Measurements from ENCODE around the gene CLEC4G. TPM values are rescaled to one million over a fixed set of nuclear protein-coding genes. Genes with fewer than 3 reads are reported as not detected.

The CLEC4G gene
- total and polyA plus RNA-seq, 2 donors, result 0.48 to 1.1 TPM

GRCh38 chr19:7703332-7703731 is 28.6 kb downstream of the CLEC4G start:
- H3K4me1 ChIP-seq (ENCODE audit: insufficient read depth), result no peaks in the 10 kb centered on the region
- no peak overlapping the region for H3K27ac ChIP-seq (ENCODE audit: low read depth)
- H3K4me3 ChIP-seq (ENCODE audit: low read depth, low read length), result no peak overlapping the region
- DNase-seq (ENCODE audit: extremely low spot score), result no peak
- H3K36me3 ChIP-seq (ENCODE audit: insufficient read depth), result no peaks in the 10 kb centered on the region
- 61% methylated on average over 8 of the region's 8 CpGs for WGBS

- 56% methylated on average over 20 of the region's 20 CpGs for WGBS
Observed at GRCh38 chr19:7701654-7702457, 30.1 kb downstream of the CLEC4G start, which contains the start of gene FCER2. Gene FCER2 (minus strand): TSS chr19:7702131. CDS start chr19:7699760, 2,371 bp downstream.

DNA sequence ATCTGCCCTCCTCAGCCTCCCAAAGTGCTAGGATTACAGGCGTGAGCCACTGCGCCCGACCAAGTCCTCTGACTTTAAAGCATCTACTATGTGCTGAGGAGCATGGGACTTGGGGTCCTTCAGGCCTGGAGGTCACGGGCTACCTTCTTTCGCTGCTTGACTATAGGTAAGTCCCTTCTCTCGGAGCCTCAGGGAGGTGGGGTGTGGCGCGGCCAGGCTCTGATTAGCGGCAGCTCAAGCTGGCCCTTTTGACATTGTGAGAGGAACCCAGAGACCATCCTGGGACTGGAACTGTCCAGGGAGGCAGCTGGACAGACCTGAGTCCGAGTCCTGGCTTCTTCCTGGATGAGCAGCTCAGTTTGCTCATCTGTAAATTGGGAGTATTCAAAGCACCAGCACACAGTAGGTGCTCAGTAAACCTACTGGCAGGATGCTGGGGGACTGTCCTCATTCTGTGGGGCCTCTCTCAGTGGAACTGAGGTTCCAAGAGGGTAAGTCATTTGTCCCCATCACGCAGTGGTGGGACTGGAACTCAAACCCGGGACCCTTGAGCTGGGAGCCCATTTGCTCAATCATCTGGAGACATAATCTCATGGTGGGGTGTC is 30.8 kb downstream of the CLEC4G start:
- Histone ChIP-seq H3K27ac (ENCODE audit: low read depth) (no peak overlapping the region), H3K4me1 (ENCODE audit: insufficient read depth) (no peaks in the 10 kb centered on the region), H3K36me3 (ENCODE audit: insufficient read depth) (no peaks in the 10 kb centered on the region), H3K4me3 (ENCODE audit: low read depth, low read length) (no peak overlapping the region)
- WGBS, result 91% methylated on average over 12 of the region's 12 CpGs
- DNase-seq (ENCODE audit: extremely low spot score), result no peak

More at GRCh38 chr19:7701654-7702457, 30.1 kb downstream of the CLEC4G start, which contains the start of gene FCER2:
- no peak for DNase-seq (ENCODE audit: extremely low spot score)
- Histone ChIP-seq H3K4me1 (ENCODE audit: insufficient read depth) (no peaks in the 10 kb centered on the region), H3K36me3 (ENCODE audit: insufficient read depth) (no peaks in the 10 kb centered on the region), H3K4me3 (ENCODE audit: low read depth, low read length) (no peak within 1 kb of the TSS), H3K27ac (ENCODE audit: low read depth) (no peak within 1 kb of the TSS)

DNA sequence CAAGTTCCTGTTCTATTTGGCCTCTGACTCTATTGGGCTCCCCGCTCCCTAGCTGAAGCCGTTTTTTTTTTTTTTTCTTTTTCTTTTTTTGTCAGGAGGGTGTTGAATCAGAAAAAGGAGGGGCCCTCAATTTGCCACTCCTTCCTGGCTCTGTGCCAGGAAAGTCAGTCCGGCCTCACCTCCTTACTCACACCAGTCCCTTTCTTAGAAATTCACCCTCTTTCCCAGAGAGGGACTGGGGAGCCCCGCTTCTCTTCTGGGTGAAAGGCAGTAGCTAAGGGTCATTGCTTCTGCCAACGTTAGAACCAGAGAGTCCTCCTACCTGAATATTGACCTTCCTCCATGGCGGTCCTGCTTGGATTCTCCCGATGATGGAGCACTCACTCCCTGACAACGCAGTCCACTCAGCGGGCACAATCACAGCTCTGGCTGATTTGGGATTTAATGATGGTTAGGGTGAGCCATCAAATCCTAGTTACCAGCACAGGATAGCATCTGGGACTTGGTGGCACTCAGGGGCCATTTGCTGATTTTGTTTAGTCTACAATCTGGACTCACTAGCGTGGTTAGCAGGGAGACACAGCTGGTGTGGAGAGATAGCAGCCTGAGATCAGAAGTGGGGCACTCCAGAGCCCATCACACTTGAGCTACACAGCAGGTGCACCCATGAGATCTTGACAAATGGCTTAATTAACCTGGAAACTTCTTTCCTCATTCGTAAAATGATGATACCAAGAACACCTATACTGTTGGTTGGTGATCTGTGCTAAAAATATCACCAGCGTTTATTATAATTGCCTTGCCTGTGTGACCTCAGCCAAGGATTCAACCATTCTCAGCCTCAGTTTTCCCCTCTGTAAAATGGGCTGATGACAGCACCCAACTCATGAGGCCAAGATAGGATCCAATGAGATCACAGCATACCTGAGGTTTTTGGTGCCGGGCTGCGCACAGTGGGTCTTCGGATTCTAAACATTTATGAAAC is 32.2 kb downstream of the CLEC4G start:
- no peak overlapping the region for H3K27ac ChIP-seq (ENCODE audit: low read depth)
- DNase-seq (ENCODE audit: extremely low spot score), result no peak
- no peak overlapping the region for H3K4me3 ChIP-seq (ENCODE audit: low read depth, low read length)
- WGBS, result 62% methylated on average over 15 of the region's 15 CpGs
- no peaks in the 10 kb centered on the region for H3K36me3 ChIP-seq (ENCODE audit: insufficient read depth)
- H3K4me1 ChIP-seq (ENCODE audit: insufficient read depth), result no peaks in the 10 kb centered on the region

DNA sequence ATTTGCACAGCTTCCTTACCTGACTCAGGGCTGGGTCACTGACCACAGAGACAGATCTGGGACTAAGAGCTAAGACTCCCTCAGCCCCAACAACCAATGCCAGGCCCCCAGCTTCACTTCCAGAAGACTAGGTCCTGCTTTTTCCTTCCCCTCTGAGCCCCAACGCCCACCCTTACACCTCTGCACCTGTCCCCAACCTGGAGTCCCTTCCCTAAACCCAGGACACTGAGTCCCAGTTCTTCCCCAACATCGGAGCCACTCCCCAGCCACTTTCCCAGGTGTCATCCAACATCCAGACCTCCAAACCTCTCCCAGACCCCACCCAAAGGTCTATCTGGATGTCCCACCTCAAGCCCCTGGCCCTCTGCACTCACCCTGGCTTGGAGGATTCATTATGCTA is 32.9 kb downstream of the CLEC4G start:
- WGBS, result 51% methylated on average over 2 of the region's 2 CpGs
- no peaks in the 10 kb centered on the region for H3K36me3 ChIP-seq (ENCODE audit: insufficient read depth)
- H3K4me1 ChIP-seq (ENCODE audit: insufficient read depth), result no peaks in the 10 kb centered on the region
- H3K4me3 ChIP-seq (ENCODE audit: low read depth, low read length), result no peak overlapping the region
- no peak overlapping the region for H3K27ac ChIP-seq (ENCODE audit: low read depth)
- no peak for DNase-seq (ENCODE audit: extremely low spot score)

DNA sequence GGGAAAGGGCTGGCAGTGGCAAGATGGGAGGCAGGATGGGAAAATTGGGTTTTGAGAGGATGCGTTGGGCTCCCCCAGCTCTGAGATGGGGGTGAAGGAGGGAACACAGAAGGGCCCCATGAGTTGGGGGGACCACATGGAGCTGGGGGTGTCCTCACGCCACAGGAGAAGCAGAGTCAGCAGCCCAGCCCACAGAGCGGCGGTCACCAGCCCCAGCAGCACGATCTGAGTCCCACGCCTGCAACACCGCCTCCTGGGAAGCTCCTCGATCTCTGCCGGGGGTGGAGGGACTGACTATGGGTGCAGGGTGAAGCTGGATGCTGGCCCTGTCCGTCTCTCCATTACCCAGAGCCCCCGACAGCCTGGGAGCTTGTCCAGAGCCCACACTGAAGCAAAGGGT is 33.3 kb downstream of the CLEC4G start:
- DNase-seq (ENCODE audit: extremely low spot score), result no peak
- H3K36me3 ChIP-seq (ENCODE audit: insufficient read depth), result no peaks in the 10 kb centered on the region
- WGBS, result 29% methylated on average over 11 of the region's 11 CpGs
- H3K27ac ChIP-seq (ENCODE audit: low read depth), result no peak overlapping the region
- no peaks in the 10 kb centered on the region for H3K4me1 ChIP-seq (ENCODE audit: insufficient read depth)
- H3K4me3 ChIP-seq (ENCODE audit: low read depth, low read length), result no peak overlapping the region

- H3K27ac ChIP-seq (ENCODE audit: low read depth), result no peak overlapping the region
- WGBS, result 82% methylated on average over 10 of the region's 10 CpGs
- no peak overlapping the region for H3K4me3 ChIP-seq (ENCODE audit: low read depth, low read length)
- H3K4me1 ChIP-seq (ENCODE audit: insufficient read depth), result no peaks in the 10 kb centered on the region
- H3K36me3 ChIP-seq (ENCODE audit: insufficient read depth), result no peaks in the 10 kb centered on the region
- DNase-seq (ENCODE audit: extremely low spot score), result no peak
Observed at GRCh38 chr19:7697721-7698287, 34.1 kb downstream of the CLEC4G start.

GRCh38 chr19:7694499-7694898 is 37.4 kb downstream of the CLEC4G start:
- Histone ChIP-seq H3K4me1 (ENCODE audit: insufficient read depth) (no peaks in the 10 kb centered on the region), H3K27ac (ENCODE audit: low read depth) (no peak overlapping the region), H3K36me3 (ENCODE audit: insufficient read depth) (no peaks in the 10 kb centered on the region), H3K4me3 (ENCODE audit: low read depth, low read length) (no peak overlapping the region)
- DNase-seq (ENCODE audit: extremely low spot score), result no peak
- 48% methylated on average over 4 of the region's 4 CpGs for WGBS

DNA sequence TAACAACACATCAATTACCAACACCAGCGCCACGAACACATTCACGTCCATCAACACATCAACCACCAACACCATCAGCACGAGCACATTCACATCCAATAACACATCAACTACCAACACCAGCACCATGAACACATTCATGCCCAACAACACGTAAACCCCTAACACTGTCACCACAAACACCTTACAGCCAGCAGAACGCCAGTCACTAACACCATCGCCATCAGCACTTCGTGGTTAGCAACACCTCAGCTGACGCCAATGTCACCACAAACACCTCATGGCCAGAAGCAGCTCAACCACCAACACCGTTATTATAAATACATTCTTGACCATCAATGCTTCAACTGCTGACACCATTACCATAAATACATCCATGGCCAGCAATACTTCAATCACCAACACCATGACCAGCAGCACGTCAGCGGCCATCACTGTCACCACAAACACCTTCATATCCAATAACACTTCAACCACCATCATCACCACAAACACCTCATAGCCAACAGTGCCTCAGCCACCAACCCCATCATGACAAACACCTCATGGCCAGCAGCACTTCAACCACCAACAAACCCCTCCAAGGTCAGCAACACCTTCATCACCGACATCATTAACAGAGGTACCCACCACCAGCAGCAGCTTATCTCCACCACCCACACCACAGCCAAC is 39.4 kb downstream of the CLEC4G start:
- Histone ChIP-seq H3K27ac (ENCODE audit: low read depth) (no peak overlapping the region), H3K4me3 (ENCODE audit: low read depth, low read length) (no peak overlapping the region), H3K4me1 (ENCODE audit: insufficient read depth) (no peaks in the 10 kb centered on the region), H3K36me3 (ENCODE audit: insufficient read depth) (no peaks in the 10 kb centered on the region)
- WGBS, result 73% methylated on average over 13 of the region's 13 CpGs
- no peak for DNase-seq (ENCODE audit: extremely low spot score)

GRCh38 chr19:7691497-7691896 is 40.4 kb downstream of the CLEC4G start:
- Histone ChIP-seq H3K36me3 (ENCODE audit: insufficient read depth) (no peaks in the 10 kb centered on the region), H3K4me1 (ENCODE audit: insufficient read depth) (no peaks in the 10 kb centered on the region), H3K4me3 (ENCODE audit: low read depth, low read length) (no peak overlapping the region), H3K27ac (ENCODE audit: low read depth) (no peak overlapping the region)
- no peak for DNase-seq (ENCODE audit: extremely low spot score)

GRCh38 chr19:7690779-7691258 is 41.1 kb downstream of the CLEC4G start:
- DNase-seq (ENCODE audit: extremely low spot score), result no peak
- Histone ChIP-seq H3K36me3 (ENCODE audit: insufficient read depth) (no peaks in the 10 kb centered on the region), H3K4me1 (ENCODE audit: insufficient read depth) (no peaks in the 10 kb centered on the region), H3K27ac (ENCODE audit: low read depth) (no peak overlapping the region), H3K4me3 (ENCODE audit: low read depth, low read length) (no peak overlapping the region)
- WGBS, result 84% methylated on average over 8 of the region's 8 CpGs

GRCh38 chr19:7689165-7689564 is 42.7 kb downstream of the CLEC4G start:
- Histone ChIP-seq H3K36me3 (ENCODE audit: insufficient read depth) (no peaks in the 10 kb centered on the region), H3K4me1 (ENCODE audit: insufficient read depth) (no peaks in the 10 kb centered on the region), H3K4me3 (ENCODE audit: low read depth, low read length) (no peak overlapping the region), H3K27ac (ENCODE audit: low read depth) (no peak overlapping the region)
- no peak for DNase-seq (ENCODE audit: extremely low spot score)
- 41% methylated on average over 23 of the region's 23 CpGs for WGBS

- no peak overlapping the region for H3K4me3 ChIP-seq (ENCODE audit: low read depth, low read length)
Observed at GRCh38 chr19:7687177-7687576, 44.7 kb downstream of the CLEC4G start.

More at GRCh38 chr19:7687177-7687576, 44.7 kb downstream of the CLEC4G start:
- no peaks in the 10 kb centered on the region for H3K36me3 ChIP-seq (ENCODE audit: insufficient read depth)
- no peaks in the 10 kb centered on the region for H3K4me1 ChIP-seq (ENCODE audit: insufficient read depth)
- DNase-seq (ENCODE audit: extremely low spot score), result no peak
- 87% methylated on average over 12 of the region's 12 CpGs for WGBS
- no peak overlapping the region for H3K27ac ChIP-seq (ENCODE audit: low read depth)
